Activated T-helper 1 cell treated with anti-CD3 and anti-CD28 coated beads, Interleukin-2, amount 50 U/mL, for 16 hours (primary cell): ENCODE measurements around the gene RFK.
"Not testable (repeated sequence)": the region's sequence is repeated elsewhere in the genome, so short reads cannot be mapped to it uniquely, and the experiment has no call there.

Experiments used
- DNase-seq, 2 donors: peaks; one replicate each; pipeline ENCODE4 v3.0.0-alpha.2; 2020; ENCODE audit warnings: low read depth in 1 of 2, low spot score in 1 of 2

Gene RFK

DNA sequence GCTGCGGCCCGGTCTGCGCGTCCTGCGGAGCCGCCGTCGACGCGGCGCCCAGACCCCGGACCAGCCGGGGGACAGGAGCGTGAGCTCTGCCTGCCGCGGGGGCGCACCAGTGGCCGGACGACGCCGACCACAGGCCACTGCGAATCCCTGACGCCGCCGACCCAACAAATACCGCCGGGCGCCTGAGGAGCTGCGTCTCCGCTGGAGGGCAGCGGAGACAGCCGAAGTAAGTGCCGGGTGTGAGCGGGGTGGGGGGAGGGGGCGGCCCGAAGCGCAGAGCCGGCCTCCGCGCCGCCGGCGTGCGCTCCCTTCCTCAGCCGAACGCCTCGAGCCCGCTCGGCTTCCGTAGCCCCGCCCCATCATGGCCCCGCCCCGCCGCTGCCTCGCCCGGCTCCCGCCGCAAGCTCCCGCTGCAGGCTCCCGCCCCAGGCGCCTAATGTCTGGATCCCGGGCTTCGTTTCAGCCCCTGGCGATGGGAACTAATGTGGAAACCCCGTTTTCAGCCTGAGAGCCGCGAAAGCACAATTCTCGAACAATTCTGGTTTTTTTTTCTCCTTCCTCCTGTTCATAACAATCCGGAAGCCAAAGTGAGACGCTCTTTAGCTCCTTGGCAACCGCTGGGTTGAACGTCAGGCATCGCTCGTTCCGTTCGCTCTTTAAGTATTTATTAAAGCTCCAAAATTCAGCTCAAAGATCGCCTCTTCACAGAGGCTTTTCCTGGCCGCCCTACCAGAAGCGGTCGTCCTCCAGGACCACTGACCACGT lies at the start of gene RFK:
Gene RFK, minus strand, starts transcription at position 232 of the 765 bp plus-strand sequence. CDS start 255 bp downstream, outside the sequence.
- DNase-seq = peak; percentile 87 to 91

DNA sequence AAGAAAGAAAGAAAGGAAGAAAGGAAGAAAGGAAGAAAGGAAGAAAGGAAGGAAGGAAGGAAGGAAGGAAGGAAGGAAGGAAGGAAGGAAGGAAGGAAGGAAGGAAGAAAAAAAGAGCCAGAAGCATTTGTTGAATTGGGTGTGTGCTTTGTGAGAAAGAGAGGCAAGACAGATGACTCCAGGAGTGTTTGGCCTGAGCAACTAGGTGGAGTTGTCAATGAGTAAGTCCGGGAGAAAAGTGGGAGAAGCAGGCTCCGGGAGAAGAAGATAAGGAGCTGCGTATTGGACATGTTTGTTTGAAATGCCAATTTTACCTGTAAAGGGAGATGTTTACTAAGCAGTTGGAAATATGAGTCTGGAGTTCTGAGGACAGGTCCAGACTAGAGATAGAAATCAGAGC lies 49.7 kb upstream of the RFK start:
- DNase-seq = no peak

DNA sequence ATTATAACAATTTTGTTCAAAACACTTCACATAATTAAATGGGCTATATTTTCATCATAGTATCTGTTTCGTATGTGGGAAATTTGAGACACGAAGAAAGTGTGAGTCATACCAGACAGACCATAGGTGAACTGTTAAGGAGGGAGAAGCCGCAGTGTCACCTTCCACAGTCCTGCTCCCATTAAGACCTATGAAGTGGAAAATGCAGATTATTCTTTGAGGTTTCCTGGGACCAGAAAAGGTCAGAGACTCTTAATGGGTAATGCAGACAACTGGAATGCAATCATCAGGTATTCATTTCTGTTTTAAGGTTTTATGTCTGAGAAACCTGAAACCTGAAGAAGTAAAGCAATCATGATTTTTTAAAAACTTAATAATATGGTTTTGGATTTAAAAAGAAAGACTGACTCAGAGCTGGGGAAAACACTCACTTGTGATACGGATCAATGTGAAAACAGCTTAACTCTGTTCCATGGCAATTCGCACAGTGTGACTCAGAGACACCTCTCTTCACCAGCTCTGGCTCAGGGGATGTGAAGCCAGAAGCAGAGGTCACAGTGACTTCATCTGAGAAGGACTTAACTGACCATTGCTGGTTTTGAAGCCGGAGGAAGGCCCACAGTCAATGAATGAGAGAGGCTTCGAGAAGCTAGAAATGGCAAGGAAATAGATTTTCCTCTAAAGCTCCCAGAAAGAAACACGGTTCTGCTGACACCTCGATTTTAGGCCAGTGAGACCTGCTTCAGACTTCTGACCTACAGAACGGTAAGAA lies 47.5 kb upstream of the RFK start:
- no peak for DNase-seq

DNA sequence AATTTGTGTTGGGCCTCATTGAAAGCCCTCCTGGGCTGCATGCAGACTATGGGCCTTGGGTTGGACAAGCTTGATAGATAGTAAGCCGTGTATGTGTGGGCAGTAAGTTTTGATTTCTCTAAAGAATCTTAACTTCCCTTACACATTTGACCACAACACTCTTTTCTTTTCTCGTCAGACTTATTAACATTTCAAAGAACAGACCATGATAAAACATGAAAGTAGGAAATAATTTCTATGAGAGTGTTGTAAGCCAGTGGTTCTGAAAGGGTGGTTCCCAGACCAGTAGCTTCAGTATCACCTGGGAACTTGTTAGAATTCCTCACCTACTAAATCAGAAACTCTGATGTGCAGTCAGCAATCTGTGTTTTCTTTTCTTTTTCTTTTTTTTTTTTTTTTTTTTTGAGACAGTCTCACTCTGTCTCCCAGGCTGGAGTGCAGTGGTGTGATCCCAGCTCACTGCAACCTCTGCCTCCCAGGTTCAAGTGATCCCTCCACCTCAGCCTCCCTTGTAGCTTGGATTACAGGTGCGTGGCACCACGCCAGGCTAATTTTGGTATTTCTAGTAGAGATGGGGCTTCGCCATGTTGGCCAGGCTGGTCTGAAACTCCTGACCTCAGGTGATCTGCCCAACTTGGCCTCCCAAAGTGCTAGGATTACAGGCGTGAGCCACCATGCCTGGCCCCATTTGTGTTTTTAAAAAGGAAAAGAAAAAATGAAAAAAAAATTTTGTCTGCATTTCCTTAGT lies 44.8 kb upstream of the RFK start:
- DNase-seq = no peak

DNA sequence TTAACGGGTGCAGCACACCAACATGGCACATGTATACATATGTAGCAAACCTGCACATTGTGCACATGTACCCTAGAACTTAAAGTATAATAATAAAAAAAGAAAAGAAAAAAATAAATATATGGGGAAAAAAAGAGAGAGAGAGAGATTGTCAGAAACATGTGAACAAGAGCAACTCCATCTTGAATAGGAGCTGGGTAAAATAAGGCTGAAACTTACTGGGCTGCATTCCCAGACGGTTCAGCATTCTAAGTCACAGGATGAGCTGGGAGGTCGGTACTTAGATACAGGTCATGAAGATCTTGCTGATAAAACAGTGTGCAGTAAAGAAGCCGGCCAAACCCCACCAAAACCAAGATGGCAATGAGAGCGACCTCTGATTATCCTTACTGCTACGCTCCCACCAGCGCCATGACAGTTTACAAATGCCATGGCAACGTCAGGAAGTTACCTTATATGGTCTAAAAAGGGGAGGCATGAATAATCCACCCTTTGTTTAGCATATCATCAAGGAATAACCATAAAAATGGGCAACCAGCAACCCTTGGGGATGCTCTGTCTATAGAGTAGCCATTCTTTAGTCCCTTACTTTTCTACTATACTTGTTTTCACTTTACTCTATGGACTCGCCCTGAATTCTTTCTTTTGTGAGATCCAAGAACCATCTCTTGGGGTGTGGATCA lies 42.9 kb upstream of the RFK start:
- not testable (repeated sequence) for DNase-seq

DNA sequence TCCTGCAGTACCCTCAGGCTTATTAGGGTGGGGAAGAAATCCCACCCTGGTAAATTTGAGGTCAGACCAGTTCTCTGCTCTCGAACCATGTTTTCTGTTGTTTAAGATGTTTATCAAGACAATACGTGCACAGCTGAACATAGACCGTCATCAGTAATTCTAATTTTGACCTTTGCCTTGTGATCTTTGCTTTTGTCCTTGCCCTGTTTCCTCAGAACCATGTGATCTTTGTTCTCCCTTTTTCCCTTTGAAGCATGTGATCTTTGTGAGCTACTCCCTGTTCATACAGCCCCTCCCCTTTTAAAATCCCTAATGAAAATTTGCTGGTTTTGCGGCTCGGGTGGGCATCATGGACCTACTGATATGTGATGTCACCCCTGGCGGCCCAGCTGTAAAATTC lies 40.7 kb upstream of the RFK start:
- DNase-seq = not testable (repeated sequence)

DNA sequence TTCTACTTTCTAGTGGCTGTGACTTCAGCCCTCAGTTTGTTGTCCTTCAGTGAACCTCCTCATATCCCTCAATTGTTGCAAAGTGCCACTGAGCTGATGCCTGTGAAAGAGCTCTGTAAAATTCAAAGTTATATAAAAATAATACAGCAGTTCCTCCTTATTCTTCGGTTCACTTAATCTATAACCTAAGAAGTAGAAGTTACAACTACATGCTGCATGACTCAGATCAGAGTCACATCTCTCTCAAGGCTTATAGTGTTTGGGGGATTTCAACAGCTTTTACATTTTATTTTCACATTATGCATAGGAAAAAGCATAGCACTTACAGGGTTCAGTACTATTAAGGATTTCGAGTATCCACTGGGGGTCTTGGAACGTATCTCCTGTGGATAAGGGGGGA lies 39.6 kb upstream of the RFK start:
- DNase-seq = no peak

DNA sequence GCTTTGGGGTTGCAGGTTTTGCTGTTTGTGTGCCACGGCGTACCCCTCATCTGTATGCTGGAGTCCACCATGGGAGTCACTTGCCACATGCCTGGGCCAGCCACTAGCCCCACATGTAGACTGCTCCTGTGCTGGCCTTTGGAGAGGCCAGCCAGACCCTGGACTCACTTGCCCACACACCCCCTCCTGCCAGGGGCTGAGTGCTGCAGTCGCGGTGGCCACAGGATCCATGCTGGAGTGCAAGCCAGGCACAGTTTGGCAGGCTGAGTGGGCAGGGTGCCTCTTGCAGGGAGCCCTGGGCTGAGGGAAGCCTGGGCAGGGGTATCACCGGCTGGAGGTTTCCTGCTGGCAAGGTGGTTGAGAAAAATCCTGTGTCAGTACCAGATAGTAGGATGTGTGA lies 39.2 kb upstream of the RFK start:
- no peak for DNase-seq

DNA sequence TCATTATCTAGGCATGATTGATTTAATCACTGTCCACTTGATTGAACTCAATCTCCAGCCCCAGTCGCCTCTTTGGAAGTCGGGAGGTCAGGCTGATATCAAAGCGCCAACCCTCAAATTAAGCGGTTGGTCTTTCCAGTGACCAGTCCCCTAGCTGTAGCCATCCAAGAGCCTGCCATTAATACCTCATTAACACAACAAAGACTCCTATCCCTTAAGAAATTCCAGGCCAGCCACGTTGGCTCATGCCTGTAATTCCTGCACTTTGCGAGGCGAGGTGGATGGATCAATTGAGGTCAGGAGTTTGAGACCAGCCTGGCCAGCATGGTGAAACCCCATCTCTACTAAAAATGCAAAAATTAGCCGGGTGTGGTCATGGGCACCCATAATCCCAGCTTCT lies 37.4 kb upstream of the RFK start:
- DNase-seq = no peak

DNA sequence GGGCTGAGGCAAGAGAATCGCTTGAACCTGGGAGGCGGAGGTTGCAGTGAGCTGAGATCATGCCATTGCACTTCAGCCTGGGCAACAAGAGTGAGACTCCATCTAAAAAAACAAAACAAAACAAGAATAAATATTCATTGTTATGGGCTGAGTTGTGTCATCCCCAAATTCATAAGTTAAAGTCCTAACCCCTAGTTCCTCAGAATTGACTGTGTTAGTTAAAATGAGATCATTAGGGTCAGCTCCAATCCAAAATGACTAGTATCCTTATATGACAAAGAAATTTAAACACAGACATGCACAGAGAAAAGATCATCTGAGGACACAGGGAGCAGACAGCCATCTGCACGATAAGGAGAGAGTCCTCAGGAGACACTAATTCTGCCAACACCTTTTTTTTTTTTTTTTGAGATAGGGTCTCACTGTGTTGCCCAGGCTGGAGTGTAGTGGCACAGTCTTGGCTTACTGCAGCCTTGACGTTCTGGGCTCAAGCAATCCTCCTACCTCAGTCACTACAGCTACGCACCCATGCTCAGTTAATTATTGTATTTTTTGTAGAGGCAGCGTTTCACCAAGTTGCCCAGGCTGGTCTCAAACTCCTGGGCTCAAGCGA lies 32.7 kb upstream of the RFK start:
- DNase-seq = no peak

DNA sequence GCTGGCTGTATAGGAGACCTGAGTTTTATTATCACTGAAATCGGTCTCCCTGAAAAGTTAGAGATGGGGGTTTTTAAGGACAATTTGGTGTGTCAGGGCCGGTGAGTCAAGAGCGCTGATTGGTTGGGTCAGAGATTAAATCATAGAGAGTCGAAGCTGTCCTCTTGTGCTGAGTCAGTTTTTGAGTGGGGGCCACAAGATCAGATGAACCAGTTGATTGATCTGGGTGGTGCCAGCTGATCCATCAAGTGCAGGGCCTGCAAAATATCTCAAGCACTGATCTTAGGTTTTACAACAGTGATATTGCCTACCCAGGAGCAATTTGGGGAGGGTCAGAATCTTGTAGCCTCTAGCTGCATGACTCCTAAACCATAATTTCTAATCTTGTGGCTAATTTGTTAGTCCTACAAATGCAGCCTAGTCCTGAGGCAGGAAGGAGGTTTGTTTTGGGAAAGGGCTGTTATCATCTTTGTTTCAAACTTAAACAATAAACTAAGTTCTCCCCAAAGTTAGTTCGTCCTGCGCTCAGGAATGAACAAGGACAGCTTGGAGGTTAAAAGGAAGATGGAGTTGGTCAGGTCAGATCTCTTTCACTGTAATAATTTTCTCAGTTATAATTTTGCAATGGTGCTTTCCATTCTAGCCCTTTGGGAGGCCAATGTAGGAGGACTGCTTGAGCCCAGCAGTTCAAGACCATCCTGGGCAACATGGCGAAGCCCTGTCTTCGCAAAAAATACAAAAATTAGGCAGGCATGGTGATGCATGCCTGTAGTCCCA lies 31.6 kb upstream of the RFK start:
- DNase-seq = no peak

DNA sequence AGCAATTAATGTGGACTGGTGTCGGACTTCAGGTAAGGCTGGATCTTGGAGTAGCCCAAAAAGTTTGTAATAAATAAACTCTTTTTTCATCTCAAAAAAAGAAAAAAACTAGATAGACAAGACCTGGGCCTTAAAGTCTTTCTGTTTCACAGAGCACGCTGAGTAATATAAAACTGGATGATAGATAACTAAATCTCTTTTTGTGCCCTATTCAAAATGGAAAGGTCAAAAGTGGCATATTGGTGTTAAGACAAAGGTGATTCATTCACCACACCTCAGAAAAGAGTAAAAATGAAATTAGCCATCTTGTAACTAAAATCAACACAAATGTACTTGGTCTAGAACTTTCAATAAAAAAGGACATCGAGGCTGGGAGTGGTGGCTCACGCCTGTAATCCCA lies 30.3 kb upstream of the RFK start:
- DNase-seq = no peak

DNA sequence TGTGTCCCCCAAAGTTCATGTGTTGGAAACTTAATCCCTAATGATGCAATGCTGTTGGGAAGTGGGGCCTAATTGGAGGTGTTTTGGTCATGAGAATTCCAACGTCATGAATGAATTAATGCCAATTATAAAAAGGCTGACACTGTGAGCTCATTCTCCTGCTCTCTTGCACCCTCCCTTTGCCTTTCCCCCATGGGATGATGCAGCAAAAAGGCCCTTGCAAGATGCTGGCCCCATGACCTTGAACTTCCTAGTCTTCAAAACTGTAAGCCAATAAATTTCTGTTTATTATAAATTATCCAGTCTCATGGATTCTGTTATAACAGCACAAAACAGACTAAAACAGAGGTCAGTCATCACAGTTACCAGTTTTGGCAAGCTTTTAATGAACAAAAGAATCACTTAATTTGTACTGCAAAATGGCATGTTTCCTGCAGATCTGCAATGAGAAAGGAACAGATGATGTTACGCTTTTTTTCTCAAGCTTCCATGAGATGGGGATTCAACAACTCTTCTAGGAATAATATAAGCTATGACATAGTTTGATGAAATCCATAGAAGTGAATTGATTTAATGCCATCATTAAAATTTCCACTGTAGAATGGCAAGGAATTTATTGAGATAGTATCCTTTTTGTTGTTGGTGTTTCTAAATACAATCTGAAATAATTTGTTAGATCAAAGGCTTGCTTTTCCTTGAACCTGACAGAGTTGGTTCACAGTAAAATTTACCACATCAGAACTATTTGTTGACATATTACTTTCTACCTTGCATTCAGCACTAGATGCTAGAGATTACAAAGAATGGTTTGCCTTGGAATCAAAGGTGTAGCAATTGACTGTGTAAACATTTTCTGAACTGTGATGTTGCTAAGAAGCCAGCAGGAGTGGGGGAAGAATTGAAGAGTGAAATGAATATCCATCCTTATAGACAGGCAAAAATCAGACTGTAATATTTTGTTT lies 29.3 kb upstream of the RFK start:
- no peak for DNase-seq

DNA sequence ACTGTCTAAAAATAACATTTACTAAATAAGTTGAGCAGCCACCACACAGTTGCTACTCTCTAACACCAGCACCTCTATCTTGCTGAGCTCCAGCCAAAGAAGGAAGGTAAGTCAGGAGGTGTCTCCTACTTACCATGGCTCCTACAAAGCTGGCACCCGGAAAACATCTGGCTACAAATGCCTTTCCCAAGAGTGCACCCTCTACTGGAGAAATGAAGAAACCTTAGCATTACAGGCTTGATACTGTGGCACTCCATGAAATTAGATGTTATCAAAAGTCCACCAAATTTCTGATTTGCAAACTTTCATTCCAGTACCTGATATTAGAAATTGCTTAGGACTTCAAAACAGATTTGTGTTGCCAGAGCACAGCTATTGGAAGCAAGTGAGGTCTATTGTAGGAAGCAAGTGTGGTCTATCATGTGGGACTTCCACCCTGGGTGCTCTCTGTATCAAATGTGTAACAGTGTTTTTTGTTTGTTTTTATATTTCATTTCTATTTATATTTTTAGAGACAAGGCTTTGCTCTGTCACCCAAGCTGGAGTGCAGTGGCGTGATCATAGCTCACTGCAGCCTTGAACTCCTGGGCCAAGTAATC lies 25.7 kb upstream of the RFK start:
- DNase-seq = no peak

DNA sequence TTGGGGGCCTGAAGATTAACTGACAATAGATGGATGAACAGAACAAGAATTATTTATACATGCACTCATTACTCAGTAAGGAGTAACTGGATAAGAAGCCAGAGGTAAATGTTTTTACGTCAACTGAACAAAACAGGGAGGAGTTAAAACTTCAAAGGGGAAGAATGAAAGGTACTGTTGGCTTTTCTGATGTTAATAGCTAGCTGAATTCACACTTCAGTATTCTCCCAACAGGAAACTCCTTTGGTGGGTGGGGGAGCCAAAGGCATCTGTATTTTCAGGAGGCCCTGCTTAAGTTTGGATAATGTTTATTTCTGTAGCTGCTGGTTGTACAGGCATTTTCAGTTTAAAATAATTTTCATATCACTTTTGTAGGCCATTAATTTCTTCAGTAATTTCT lies 23.2 kb upstream of the RFK start:
- no peak for DNase-seq

DNA sequence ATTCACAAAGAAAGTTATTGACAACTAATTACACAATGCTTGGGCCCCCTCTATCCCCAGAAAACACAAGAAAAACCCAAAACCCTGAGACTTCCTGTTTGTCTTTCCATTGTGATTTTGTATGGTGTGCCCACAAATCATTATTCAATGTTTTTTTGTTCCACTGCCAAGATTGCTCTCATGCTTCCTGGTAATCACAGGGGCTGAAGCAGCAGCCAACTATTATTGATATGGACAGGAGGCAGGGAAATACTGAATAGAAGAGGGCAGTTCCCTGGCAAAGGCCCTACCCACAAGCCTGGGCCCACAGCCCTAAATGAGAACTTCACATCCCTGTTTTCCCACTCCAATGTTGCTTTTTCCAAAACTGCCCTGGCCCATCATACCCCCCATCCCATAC lies 21.5 kb upstream of the RFK start:
- DNase-seq = no peak

DNA sequence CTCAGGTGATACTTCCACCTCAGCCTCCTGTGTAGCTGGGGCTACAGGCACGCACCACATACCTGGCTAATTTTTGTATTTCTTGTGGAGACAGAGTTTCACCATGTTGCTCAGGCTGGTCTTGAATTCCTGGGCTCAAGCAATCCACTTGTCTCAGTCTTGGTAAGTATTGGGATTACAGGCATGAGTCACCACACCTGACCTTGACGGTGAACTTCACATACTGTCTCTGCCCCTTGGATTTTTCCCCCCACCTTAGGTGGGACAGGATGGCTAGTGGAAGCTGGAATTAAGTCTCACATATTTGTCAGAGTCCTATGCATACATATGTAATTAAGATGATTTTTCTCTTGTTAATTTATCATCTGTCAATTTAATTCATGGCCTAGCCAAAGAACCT lies 20.9 kb upstream of the RFK start:
- DNase-seq = no peak

DNA sequence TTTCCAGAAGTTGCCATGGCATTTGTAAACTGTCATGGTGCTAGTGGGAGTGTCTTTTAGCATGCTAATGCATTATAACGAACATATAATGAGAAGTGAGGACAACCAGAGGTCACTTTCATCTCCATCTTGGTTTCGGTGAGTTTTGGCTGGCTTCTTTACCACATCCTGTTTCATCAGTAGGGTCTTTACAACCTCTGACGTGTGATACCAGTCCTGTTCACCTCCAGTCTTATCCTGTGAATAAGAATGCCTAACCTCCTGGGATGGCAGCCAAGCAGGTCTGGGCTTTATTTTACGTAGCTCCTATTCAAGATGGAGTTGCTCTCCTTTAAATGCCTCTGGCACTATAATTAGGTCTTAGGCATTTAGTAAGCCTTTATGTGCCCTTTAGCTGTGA lies 20.4 kb upstream of the RFK start:
- no peak for DNase-seq

DNA sequence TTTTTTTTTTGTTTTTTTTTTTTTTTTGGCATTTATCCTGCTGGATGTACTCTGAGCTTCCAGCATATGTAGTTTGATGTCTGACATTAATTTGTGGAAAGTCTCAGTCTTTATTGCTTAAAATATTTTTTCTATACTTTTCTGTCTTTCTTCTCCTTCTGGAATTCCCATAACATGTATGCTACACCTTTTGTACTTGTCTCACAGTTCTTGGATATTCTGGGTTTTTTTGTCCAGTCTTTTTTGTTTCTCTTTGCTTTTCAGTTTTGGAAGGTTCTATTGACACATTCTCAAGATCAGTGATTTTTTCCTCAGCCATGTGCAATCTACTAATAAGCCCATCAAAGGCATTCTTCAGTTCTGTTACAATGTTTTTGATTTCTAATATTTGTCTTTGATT lies 19.4 kb upstream of the RFK start:
- no peak for DNase-seq
